HCT116 (cell line): ENCODE measurements around the gene BCL7A. TPM values are rescaled to one million over a fixed set of nuclear protein-coding genes. Genes with fewer than 3 reads are reported as not detected.

Source experiments
- ATAC-seq: fragments of 200-7000 bp; cut with Tn5 transposase; 2 replicates; pipeline ENCODE4 v1.9.1; 2020; ENCODE audit warnings: mild to moderate bottlenecking, moderate library complexity
- BruUV-seq: library from RNA; stranded (reverse); fragments of 400-500 nt; replicated peaks from 2 replicates; lab custom pipeline; 2021; lab: Mats Ljungman, UMichigan
- CTCF ChIA-PET: fragments of 300-600 bp; sonication (Branson Sonifier 250); formaldehyde crosslinking; loops from one replicate; lab custom pipeline; 2021; ENCODE audit warnings: antibody characterized with exemption; lab: Charles Lee
- POLR2A ChIA-PET: fragments of 300-600, 350-600 bp; sonication (Branson Sonifier 250); formaldehyde crosslinking; loops from one replicate; lab custom pipeline; 2021; ENCODE audit warnings: antibody characterized with exemption; lab: Charles Lee
- RAD21 ChIA-PET, 2 experiments: fragments of 300-600 bp; sonication (Branson Sonifier 250); formaldehyde crosslinking; loops; one replicate each; lab custom pipeline; 2023; ENCODE audit warnings: low total read pairs in 2 of 2; ENCODE audit not compliant: uncharacterized antibody in 2 of 2, unreplicated experiment in 2 of 2, low non-redundant PET in 1 of 2; lab: Charles Lee
- DNase-seq: peaks from one replicate; pipeline ENCODE4 v3.0.0-alpha.2; 2010; ENCODE audit warnings: low read depth, low spot score
- H2AFZ ChIP-seq: fragments of 200-600 bp; shearing (Covaris generic), sonication (generic); 2 replicates; pipeline ENCODE4 v1.6.1; 2017; ENCODE audit warnings: low read depth, mixed run types, mixed read lengths, antibody characterized with exemption, low read length; ENCODE audit not compliant: poor library complexity, severe bottlenecking
- H3K27ac ChIP-seq: 2 replicates; pipeline ENCODE4 v1.5.1; 2012; ENCODE audit warnings: low read depth, low read length
- H3K27me3 ChIP-seq: fragments of 200-600 bp; sonication (generic); 2 replicates; pipeline ENCODE4 v1.6.1; 2016; ENCODE audit warnings: mixed run types, low read length, mixed read lengths; ENCODE audit not compliant: insufficient read depth
- H3K36me3 ChIP-seq, 2 experiments: fragments of 200-500 bp in 1 of 2; fragments of 200-600 bp in 1 of 2; sonication (Bioruptor generic) in 1 of 2; sonication (generic) in 1 of 2; 2 replicates each; pipeline versions ENCODE4 v1.5.1 to v1.6.1; 2014 to 2016; ENCODE audit warnings: low read length in 2 of 2, inconsistent platforms in 1 of 2, mixed read lengths in 1 of 2, mixed run types in 1 of 2; ENCODE audit not compliant: insufficient read depth in 2 of 2, control insufficient read depth in 1 of 2
- H3K4me1 ChIP-seq, 2 experiments: fragments of 200-600 bp in 1 of 2; sonication (generic) in 1 of 2; 2 replicates each; pipeline versions ENCODE4 v1.5.1 to v1.6.1; 2012 to 2017; ENCODE audit warnings: low read length in 2 of 2, inconsistent platforms in 1 of 2, mild to moderate bottlenecking in 1 of 2, mixed read lengths in 1 of 2, mixed run types in 1 of 2, moderate library complexity in 1 of 2; ENCODE audit not compliant: insufficient read depth in 2 of 2, control insufficient read depth in 1 of 2
- H3K4me2 ChIP-seq: fragments of 200-600 bp; sonication (generic); 2 replicates; pipeline ENCODE4 v1.6.1; 2017; ENCODE audit warnings: mixed run types, low read length, mixed read lengths
- H3K4me3 ChIP-seq, 2 experiments: fragments of 200-600 bp in 1 of 2; sonication (generic) in 1 of 2; replicated peaks in 1 of 2; 2 replicates each; pipeline ENCODE4 v1.5.1; 2011 to 2016; ENCODE audit warnings: low read length in 2 of 2, control low read depth in 1 of 2, low read depth in 1 of 2, mild to moderate bottlenecking in 1 of 2, mixed read lengths in 1 of 2, mixed run types in 1 of 2
- H3K79me2 ChIP-seq: fragments of 200-600 bp; sonication (generic); 2 replicates; pipeline ENCODE4 v1.6.1; 2017; ENCODE audit warnings: mild to moderate bottlenecking, mixed run types, low read length, moderate library complexity, mixed read lengths; ENCODE audit not compliant: insufficient read depth
- H3K9ac ChIP-seq: fragments of 200-600 bp; sonication (generic); 2 replicates; pipeline ENCODE4 v1.6.1; 2016; ENCODE audit warnings: low read length, mixed read lengths
- H3K9me2 ChIP-seq: fragments of 200-600 bp; sonication (generic), shearing (Covaris generic); 2 replicates; pipeline ENCODE4 v1.6.1; 2017; ENCODE audit warnings: mixed run types, mild to moderate bottlenecking, moderate library complexity; ENCODE audit not compliant: insufficient read depth
- H3K9me3 ChIP-seq, 2 experiments: fragments of 200-500 bp in 1 of 2; fragments of 200-600 bp in 1 of 2; sonication (Bioruptor generic) in 1 of 2; sonication (generic) in 1 of 2; 2 replicates each; pipeline ENCODE4 v1.6.1; 2014 to 2017; ENCODE audit warnings: low read length in 2 of 2, mixed read lengths in 2 of 2, inconsistent platforms in 1 of 2, low read depth in 1 of 2, mild to moderate bottlenecking in 1 of 2, mixed run types in 1 of 2, moderate library complexity in 1 of 2; ENCODE audit not compliant: control insufficient read depth in 1 of 2, insufficient read depth in 1 of 2
- H4K20me1 ChIP-seq: fragments of 200-600 bp; sonication (generic), shearing (Covaris generic); 2 replicates; pipeline ENCODE4 v1.6.1; 2017; ENCODE audit warnings: mixed run types, mild to moderate bottlenecking, moderate library complexity; ENCODE audit not compliant: insufficient read depth
- EGR1 ChIP-seq: IDR thresholded peaks from 2 replicates; pipeline ENCODE4 v1.6.1; 2012; ENCODE audit warnings: low read depth
- ELF1 ChIP-seq: IDR thresholded peaks from 2 replicates; pipeline ENCODE4 v1.6.1; 2012; ENCODE audit warnings: low read depth, borderline replicate concordance
- EZH2 ChIP-seq: fragments of 200-600 bp; sonication (generic); IDR thresholded peaks from 2 replicates; pipeline ENCODE4 v1.6.1; 2017; ENCODE audit warnings: antibody characterized with exemption, mixed run types
- EZH2phosphoT487 ChIP-seq: fragments of 200-600 bp; IDR thresholded peaks from 2 replicates; pipeline ENCODE4 v1.6.1; 2018; ENCODE audit warnings: antibody characterized with exemption, borderline replicate concordance
- JUND ChIP-seq: IDR thresholded peaks from 2 replicates; pipeline ENCODE4 v1.6.1; 2012
- POLR2A ChIP-seq: IDR thresholded peaks from 2 replicates; pipeline ENCODE4 v1.7.0; 2011; ENCODE audit warnings: borderline replicate concordance; ENCODE audit not compliant: insufficient read depth, insufficient read length; ENCODE audit errors: extremely low read depth
- RAD21 ChIP-seq: IDR thresholded peaks from 2 replicates; pipeline ENCODE4 v1.6.1; 2012; ENCODE audit warnings: low read depth, mild to moderate bottlenecking
- SP1 ChIP-seq: IDR thresholded peaks from 2 replicates; pipeline ENCODE4 v1.6.1; 2012; ENCODE audit warnings: low read depth
- ZFX ChIP-seq: fragments of 450-650 bp; IDR thresholded peaks from 2 replicates; pipeline ENCODE4 v1.6.1; 2017
- ZNF274 ChIP-seq: fragments of 200-500 bp; sonication (Bioruptor generic); IDR thresholded peaks from 2 replicates; pipeline ENCODE4 v1.6.1; 2014; ENCODE audit warnings: mild to moderate bottlenecking, low read depth, low read length, inconsistent platforms
- intact Hi-C: fragments of 100-400 bp; cut with micrococcal nuclease; formaldehyde crosslinking; loops from 2 replicates; pipeline ENCODE4 v1.10.0; 2022
- total RNA-seq: library from RNA; stranded (reverse); gene quantifications from one replicate; pipeline ENCODE4 v1.2.1, GENCODE V29; 2021; ENCODE audit not compliant: unreplicated experiment
- TF ChIP-seq, protein P1 (sequence below): IDR thresholded peaks from 2 replicates; pipeline ENCODE4 v1.6.1; 2012; ENCODE audit warnings: low read depth
- TF ChIP-seq, protein P2 (sequence below): IDR thresholded peaks from 2 replicates; pipeline ENCODE4 v1.6.1; 2012
- TF ChIP-seq, protein P3 (sequence below), 3 experiments: fragments of 200-600 bp in 1 of 3; sonication (generic) in 1 of 3; IDR thresholded peaks in 2 of 3; conservative IDR thresholded peaks in 1 of 3; 2 replicates each; pipeline ENCODE4 v1.5.1; 2012 to 2017; ENCODE audit warnings: low read depth in 2 of 3, low read length in 2 of 3, antibody characterized with exemption in 1 of 3, borderline replicate concordance in 1 of 3, control low read depth in 1 of 3, mild to moderate bottlenecking in 1 of 3, mixed read lengths in 1 of 3, mixed run types in 1 of 3, moderate library complexity in 1 of 3; ENCODE audit not compliant: insufficient read depth in 1 of 3

The BCL7A gene
- total RNA-seq, 1 experiment from 2014 or later = 14.2 TPM

DNA sequence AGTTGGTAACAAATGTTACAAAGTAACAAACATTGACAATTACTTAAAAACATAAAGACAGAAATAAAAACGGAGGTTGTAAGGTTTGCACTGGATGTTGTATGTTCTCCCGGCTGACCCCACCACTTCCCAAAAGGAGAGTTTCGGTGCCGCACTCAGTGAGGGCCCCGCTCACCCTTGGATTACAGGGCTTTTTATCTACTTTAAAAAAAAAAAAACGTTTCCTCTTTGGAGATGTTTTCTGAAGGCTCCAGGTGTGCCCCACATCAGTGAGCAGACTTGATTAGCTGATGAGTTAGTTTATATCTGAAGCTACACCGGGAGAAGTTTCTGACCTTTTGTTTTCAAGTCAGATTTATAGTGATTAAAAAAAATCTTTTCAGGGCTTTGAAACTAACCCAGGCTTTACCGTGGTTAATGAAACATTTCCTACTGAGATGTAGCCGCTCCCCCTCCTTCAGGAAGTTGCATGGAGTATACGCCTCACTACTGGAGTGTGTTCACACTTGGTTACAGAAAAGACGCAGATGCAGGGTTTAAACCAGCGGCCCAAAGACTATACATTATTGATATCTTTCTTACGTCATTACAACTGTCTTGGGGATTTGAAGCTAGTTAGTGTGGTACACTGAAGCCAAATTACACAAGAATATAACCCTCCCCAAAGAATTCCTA is 38.0 kb upstream of the BCL7A start:
- no peak overlapping the region for H2AFZ ChIP-seq
- CTCF ChIA-PET = no interaction called here
- no TSS peak for BruUV-seq
- TF ChIP-seq SP1 = no peak
- TF ChIP-seq POLR2A = no peak
- TF ChIP-seq ZNF274 = no peak
- TF ChIP-seq, protein P1, sequence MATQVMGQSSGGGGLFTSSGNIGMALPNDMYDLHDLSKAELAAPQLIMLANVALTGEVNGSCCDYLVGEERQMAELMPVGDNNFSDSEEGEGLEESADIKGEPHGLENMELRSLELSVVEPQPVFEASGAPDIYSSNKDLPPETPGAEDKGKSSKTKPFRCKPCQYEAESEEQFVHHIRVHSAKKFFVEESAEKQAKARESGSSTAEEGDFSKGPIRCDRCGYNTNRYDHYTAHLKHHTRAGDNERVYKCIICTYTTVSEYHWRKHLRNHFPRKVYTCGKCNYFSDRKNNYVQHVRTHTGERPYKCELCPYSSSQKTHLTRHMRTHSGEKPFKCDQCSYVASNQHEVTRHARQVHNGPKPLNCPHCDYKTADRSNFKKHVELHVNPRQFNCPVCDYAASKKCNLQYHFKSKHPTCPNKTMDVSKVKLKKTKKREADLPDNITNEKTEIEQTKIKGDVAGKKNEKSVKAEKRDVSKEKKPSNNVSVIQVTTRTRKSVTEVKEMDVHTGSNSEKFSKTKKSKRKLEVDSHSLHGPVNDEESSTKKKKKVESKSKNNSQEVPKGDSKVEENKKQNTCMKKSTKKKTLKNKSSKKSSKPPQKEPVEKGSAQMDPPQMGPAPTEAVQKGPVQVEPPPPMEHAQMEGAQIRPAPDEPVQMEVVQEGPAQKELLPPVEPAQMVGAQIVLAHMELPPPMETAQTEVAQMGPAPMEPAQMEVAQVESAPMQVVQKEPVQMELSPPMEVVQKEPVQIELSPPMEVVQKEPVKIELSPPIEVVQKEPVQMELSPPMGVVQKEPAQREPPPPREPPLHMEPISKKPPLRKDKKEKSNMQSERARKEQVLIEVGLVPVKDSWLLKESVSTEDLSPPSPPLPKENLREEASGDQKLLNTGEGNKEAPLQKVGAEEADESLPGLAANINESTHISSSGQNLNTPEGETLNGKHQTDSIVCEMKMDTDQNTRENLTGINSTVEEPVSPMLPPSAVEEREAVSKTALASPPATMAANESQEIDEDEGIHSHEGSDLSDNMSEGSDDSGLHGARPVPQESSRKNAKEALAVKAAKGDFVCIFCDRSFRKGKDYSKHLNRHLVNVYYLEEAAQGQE = no peak
- TF ChIP-seq ZFX = no peak
- no peak for TF ChIP-seq EZH2
- no peak for TF ChIP-seq ELF1
- TF ChIP-seq EZH2phosphoT487 = no peak
- TF ChIP-seq, protein P2, sequence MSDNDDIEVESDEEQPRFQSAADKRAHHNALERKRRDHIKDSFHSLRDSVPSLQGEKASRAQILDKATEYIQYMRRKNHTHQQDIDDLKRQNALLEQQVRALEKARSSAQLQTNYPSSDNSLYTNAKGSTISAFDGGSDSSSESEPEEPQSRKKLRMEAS = no peak
- TF ChIP-seq, protein P3, sequence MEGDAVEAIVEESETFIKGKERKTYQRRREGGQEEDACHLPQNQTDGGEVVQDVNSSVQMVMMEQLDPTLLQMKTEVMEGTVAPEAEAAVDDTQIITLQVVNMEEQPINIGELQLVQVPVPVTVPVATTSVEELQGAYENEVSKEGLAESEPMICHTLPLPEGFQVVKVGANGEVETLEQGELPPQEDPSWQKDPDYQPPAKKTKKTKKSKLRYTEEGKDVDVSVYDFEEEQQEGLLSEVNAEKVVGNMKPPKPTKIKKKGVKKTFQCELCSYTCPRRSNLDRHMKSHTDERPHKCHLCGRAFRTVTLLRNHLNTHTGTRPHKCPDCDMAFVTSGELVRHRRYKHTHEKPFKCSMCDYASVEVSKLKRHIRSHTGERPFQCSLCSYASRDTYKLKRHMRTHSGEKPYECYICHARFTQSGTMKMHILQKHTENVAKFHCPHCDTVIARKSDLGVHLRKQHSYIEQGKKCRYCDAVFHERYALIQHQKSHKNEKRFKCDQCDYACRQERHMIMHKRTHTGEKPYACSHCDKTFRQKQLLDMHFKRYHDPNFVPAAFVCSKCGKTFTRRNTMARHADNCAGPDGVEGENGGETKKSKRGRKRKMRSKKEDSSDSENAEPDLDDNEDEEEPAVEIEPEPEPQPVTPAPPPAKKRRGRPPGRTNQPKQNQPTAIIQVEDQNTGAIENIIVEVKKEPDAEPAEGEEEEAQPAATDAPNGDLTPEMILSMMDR (IDR thresholded peaks at IDR 0.05 in 2 of 3, conservative IDR thresholded peaks at IDR 0.05 in 1 of 3; ENCODE audit: borderline replicate concordance in 1 of 3, insufficient read depth in 1 of 3, low read depth in 2 of 3, low read length in 2 of 3) = no peak
- no peak for TF ChIP-seq EGR1
- TF ChIP-seq RAD21 = no peak
- no peak for TF ChIP-seq JUND
- H3K9me2 ChIP-seq = no peaks in the 10 kb centered on the region
- no peak for ATAC-seq
- H3K79me2 ChIP-seq = no peaks in the 10 kb centered on the region
- H3K9me3 ChIP-seq = no peaks in the 10 kb centered on the region
- no peak overlapping the region for H3K4me2 ChIP-seq
- H3K4me3 ChIP-seq = no peak overlapping the region
- intact Hi-C loops = no loop called here
- H3K27me3 ChIP-seq = no peaks in the 10 kb centered on the region
- RAD21 ChIA-PET = no interaction called here
- DNase-seq = no peak
- H3K36me3 ChIP-seq = no peaks in the 10 kb centered on the region
- no peaks in the 10 kb centered on the region for H3K4me1 ChIP-seq
- H4K20me1 ChIP-seq = no peaks in the 10 kb centered on the region
- H3K27ac ChIP-seq = no peak overlapping the region
- H3K9ac ChIP-seq = no peak overlapping the region
- POLR2A ChIA-PET = interaction anchor here (0.7 kb wide), 1 partner anchor 155 kb away, joined by 3 read pairs; no protein-coding TSS in a partner anchor
